Measurements from ENCODE around the gene LCTL. TPM values are rescaled to one million over a fixed set of nuclear protein-coding genes. Genes with fewer than 3 reads are reported as not detected.

Gene LCTL
- total RNA-seq, 1 donor from 2014 or later, result 0.50 TPM

DNA sequence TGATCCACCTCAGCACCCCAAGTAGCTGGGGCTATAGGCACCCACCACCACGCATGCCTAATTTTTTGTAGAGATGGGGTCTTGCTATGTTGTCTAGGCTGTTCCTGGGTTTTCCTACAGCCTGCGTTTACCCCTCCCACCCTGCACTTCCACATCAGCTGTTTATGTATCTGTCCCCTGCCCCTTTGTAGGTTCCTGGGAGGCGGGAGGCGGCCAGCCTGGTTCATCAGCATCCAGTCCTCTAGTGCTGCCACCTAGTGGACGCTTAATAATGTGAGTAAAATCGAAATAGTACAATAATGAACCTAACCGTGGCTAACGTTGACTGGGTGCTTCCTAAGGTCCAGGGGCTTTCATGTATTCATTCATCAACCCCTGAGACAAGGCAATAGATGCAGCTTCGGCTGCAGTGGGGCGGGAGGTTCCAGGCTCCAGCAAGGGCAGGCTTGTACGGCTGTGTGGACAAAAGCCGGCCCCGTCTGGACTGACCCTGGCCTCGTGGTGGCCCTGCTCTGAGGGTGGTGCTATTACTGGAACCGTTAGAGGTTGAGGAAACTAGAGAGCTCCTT, 1.2 kb upstream of the LCTL start:
- DNase-seq (ENCODE audit: low read depth), result peak; percentile 56

DNA sequence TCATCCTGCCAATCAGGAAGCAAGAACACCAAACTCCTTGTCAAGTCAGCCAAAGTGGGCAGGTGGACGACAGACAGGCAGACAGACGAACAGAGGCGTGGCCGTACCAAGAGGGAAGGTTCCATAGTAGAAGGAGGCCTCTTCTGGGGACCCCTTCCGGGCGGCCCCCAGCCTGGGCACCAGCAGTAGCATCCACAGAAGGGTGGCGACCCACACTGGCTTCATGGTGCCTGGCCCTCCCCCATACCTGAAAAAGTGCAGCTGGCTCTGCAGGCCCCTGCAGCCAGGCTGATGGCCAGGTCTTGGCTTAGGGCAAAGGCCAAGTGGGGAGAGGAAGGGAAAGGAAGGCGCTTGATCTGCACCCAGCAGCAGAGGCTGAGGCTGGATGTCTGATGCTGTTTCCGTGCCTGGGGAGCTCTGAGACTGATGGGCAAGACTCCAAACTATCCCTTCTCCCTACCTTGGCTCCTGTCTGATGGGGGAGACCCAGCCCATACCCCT, 607 bp downstream of the LCTL start:
- DNase-seq (ENCODE audit: low read depth), result no peak

DNA sequence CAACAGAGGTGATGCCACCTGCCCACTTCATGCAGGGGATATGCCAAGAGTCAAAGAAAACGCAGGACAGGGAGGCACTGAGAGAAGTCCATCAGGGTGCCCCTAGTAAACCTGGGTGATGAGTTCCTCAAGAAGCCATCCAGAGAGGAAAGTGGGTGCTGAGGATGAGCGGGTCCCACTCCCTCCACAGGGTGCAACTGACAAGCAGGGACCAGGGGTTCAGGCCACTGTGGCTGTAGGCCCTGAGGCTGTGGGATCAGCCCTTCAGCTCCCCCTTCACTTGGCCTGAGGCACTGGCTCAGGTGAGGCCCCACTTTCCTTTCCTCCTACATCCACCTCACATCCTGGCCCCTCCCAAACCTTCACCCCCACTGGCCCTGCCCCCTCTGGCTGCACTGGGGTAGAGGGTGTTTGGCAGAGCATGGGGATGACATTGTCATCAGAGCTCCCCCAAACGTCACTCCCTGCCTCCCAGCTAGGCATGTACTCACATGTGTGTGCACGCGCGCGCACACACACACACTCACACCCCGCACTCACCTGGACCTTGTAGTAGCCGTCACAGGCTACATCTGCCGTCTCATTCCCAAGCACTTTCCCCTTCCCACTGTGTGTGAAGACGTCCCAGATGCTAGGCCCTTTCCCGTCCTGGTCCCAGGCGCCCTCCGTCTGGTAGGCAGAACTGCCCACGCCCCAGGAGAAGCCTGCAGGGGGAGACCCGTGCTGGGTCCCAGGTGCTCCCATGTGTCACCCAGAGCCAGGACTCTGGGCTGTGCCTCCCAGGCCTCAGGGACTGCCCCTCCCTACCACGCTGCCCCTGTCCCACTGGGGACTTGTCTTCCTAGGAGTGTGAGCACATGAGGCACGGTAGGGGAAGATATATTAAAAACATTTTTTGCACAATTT, 1.4 kb downstream of the LCTL start:
- no peak for DNase-seq (ENCODE audit: low read depth)

DNA sequence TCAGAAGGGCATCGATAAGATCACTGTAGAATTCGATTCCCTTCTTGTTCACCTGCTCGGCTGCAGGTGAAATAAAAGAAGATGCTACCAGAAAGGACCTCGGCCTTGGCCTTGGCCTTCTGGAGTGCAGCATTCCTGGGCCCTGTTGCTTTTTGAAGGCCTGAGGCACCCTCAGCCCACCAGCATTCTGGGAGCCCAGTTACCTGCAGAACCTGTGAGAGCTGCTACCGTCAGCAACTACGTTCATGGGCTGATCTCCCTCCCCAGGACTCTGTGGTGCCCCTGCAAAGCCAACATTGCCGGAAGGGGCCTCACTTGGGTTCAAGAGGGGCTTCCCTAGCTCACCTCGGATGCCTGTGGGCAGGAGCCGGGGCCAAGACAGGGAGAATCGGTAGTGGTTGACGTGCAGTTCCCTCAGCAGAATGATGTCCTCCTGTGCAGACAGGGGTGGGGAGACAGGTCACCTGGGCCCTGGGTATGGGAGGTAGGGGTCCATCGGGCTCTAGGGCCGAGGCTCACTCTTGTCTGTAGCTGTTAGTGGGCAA, 2.2 kb downstream of the LCTL start:
- no peak for DNase-seq (ENCODE audit: low read depth)

DNA sequence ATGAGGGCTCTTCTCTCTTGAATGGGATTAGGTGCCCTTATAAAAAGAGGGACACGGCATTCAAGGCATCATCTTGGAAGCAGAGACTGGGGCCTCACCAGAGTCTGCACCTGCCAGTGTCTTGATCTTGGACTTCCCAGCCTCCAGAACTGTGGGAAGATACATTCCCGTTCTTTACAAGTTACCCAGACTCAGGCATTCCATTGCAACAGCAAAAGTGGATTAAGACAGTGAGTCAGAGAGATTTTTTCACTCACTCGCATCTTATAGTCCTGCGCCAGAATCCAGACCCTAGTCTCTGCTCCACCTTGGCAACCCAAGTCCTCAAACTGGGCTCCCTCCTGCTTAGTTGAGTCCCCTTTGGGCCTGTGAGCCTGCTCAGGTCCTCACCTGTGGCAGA, 2.7 kb downstream of the LCTL start:
- no peak for DNase-seq (ENCODE audit: low read depth)

DNA sequence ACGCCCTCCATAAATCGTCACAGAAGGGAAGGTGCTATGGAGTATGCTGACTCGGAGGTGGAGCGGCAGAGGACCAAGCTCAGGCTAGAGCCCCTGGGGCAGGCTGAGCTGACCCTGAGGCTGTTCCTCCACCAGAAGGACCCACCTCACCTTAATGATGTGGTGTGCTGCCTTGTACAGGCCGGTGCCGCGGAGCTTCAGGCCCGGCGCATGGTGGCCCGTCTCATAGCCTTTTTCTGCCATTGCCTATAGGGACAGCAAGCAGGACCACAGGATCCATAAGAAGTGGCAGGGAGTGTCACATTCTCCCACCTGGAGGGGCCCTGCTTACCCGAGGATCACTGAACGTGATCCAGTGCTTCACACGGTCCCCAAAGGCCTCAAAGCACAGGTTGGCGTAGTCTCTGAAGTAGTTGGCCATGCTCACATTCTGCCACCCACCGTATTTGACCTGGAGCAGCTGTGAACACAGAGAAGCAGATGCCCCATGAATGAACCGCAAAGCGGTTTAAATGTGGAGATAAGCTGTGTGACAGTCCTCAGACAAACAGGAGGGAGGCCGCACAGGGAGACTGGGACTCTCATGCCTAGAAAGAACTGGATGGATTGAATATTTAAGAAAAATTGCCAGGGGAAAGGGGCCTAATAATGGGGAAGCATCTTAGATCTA, 4.8 kb downstream of the LCTL start:
- DNase-seq (ENCODE audit: low read depth), result no peak

DNA sequence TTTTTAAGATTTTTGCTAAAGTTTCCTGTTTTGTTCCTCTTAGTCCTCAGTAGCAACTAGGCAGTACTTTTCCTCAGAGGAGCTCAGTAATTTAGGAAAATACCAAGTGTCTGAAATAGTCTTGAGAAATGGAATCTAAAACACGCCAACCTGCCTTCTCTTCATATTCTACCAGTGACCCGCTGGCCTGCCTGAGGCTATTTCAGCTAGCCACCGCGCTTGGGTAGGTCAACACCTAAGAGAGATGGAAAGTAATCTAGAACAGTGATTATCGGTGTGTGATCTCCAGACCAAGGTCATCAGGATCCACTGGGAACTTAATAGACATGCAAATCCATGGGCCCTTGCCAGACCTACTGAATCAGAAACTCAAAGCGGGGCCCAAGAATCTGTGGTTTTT, 7.5 kb downstream of the LCTL start:
- DNase-seq (ENCODE audit: low read depth), result no peak

DNA sequence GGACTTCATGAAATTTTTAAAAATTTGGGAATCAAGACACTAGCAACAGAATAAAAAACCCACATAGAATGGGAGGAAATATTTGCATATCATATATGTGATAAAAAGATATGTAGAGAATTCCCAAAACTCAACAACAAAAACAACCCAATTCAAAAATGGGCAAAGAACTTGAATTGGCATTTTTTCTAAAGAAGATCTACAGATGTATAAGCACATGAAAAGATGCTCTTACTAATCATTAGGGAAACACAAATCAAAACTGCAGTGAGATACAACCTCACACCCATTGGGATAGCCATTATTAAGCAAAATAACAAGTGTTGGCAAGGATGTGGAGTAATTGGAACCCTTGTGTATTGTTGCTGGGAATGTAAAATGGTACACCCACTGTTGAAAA, 10.1 kb downstream of the LCTL start:
- DNase-seq (ENCODE audit: low read depth), result no peak

DNA sequence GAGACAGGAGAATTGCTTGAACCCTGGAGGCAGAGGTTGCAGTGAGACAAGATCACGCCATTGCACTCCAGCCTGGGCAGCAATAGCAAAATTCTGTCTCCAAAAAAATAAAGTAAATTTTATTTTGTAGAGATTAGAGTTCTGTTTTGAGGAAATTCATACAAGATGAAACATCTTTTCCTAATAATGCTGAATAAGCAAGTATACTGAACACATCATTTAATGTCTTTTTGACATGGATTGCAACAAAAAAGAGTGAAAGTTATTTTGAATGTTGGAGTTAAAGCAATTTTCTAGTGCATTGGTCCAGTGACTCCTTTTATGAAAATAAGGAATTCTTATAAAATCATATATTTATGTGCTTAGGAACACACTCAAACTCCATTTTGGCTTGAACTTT, 20.5 kb downstream of the LCTL start:
- DNase-seq (ENCODE audit: low read depth), result no peak

DNA sequence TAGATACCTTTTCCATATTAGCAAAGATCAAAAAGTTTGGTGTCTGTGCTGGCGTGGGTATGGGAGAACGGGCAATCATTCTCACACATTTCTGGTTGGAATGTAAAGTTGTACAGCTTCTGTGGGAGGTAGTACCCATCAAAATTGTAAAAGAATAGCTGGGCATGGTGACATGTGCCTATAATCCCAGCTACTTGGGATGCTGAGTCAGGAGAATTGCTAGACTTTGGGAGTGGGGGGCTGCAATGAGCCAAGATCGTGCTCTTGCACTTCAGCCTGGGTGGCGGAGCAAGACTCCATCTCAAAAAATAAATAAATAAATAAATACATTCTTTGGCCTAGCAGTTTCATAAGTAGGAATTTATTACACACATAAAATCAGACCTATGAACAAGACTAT, 22.9 kb downstream of the LCTL start:
- no peak for DNase-seq (ENCODE audit: low read depth)

DNA sequence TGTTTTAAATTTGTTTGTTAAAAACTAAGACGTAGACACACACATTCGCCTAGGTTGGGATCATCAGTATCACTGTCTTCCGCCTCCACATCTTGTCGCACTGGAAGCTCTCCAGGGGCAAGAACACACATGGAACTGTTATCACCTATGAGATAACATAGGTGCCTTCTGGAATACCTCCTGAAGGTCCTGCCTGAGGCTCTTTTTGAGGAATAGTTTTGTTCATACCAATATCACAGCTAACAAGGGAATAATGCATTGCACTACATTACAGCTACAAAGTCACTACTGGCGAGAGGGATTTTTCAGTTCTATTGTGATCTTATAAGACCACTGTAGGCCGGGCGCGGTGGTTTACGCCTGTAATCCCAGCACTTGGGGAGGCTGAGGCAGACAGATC, 30.7 kb downstream of the LCTL start:
- DNase-seq (ENCODE audit: low read depth), result no peak

DNA sequence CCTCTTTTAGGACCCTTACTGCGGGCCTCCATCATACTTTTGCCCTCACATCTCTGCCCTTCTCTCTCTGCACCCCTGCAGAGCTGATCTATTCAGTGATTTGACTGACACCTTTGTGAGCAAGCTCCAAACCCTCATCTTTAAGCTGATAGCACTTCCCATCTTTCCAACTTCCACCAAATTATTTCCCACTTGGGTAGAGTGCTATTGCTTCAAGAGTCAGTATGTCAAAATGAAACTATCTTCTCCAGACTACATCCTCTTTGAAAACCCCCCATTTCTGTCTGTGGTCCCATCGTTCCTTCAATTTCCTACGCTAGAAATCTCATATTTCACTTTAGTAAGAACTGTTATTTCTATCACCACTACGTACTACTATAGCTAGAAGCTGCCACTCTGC, 41.0 kb downstream of the LCTL start:
- DNase-seq (ENCODE audit: low read depth), result no peak

DNA sequence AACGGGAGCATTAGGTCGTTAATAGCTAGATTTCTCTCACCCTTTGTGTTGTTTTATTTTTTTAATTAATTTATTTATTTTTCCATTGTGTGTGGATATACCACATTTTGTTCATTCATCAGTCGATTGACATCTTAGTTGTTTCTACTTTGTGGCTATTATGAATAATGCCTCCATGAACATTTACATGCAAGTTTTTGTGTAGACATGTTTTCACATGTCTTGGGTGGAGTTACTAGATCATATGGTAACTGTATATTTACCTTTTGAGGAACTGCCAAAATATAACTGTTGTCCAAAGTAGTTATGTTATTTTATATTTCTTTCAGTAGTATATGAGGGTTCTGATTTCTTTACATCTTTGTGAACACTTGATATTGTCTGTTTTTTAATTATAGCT, 41.9 kb downstream of the LCTL start:
- DNase-seq (ENCODE audit: low read depth), result no peak

DNA sequence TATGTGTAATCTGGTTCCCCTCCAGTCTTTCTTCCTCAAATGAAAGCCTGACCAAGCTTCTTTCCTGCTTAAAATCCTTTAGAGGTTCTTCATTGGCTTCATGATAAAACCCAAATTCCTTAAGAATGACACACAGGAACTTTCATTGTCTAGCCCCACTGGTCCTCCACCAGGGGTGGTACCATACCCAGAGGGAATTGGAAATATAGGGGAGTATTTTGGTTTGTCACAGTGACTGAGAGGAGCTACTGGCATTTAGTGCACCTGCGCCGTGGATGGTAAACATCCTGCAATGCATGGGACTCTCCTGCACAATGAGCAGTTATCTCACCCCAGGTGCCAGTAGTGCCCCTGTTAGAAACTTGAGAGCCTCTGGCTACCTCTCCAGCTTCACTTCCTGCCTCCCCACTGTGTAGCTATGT, 49.9 kb downstream of the LCTL start:
- no peak for DNase-seq (ENCODE audit: low read depth)

DNA sequence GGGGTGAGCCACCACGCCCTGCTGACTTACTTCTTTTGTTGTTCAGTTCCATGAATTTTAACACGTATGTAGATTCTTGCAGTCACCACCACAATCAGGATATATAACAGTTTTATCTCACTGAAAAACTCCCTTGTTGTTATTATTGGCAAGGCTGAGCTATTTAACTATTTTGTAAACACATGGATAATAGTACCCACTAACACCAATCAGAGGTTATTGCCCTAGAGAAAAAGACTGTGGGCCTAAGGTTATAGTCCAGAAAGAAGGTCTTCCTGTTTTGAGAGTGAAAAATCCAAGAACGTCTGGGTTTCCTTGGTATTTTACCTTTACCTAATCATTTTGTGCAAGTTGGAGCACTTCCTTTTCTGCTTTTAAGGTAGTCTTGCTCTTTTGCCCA, 51.2 kb downstream of the LCTL start:
- DNase-seq (ENCODE audit: low read depth), result no peak

DNA sequence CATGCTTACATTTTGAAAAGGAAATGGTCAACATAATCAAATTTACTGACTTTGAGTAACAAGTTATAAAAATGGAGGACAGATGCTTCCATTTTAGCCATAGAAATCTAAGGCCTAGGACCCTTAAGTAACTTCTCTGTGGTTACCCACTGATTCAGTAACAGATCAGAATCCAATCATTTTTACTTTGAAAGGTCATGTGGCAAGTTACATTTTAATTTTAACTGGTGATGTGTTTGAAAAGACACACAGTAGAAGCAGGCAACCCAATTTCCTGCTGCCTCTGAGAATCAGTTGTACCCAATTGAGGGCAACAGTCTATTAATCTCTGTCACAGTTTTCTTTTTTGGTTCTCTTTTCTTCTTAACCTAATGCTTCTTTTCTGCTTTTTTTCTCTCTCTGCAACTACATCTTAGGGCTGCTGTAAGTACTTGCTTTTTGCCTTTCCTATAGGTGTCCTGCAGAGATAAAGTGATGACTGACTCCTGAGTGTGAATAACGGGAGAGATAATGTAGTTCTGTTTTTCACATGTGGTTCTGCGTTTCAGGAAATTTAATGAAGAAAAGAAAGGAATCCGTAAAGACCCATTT, 57.4 kb downstream of the LCTL start:
- DNase-seq (ENCODE audit: low read depth), result peak; percentile 69

DNA sequence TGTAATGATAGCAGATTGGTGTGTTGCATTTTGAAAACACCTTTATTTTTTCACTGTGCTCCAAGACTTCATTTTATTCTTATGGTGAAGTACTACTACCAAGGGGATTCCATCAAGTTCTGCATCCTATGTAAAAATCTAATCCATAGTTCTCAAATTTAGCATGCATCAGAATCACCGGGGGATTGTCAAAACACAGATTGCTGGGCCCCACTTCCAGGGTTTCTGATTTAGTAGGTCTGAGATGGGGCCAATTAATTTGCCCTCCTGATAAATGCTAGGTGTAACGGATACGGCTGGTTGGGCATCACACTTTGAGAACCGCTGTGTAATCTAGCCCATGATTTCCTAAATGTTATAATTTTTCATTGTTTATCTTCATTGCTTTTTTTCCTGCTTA, 60.0 kb downstream of the LCTL start:
- no peak for DNase-seq (ENCODE audit: low read depth)

DNA sequence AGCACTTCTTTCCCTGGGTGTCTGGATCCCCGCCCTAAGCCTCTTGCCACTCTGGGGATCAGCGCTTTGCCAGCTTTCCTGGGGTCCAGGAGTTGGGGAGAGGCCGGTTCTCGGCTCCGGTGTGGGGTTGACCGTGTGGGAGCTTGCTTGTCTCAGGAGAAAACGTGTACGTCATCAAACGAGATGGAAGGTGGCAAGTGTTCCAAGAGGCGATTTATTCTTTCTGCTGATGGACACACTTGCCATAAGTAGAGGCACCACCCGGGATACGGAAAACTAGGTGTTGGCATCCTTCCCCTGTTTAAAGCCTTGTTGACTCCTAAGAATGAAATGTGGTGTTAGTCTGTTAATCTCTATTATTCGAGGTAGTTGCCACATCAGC, 60.4 kb downstream of the LCTL start:
- peak; percentile 40 for DNase-seq (ENCODE audit: low read depth)

DNA sequence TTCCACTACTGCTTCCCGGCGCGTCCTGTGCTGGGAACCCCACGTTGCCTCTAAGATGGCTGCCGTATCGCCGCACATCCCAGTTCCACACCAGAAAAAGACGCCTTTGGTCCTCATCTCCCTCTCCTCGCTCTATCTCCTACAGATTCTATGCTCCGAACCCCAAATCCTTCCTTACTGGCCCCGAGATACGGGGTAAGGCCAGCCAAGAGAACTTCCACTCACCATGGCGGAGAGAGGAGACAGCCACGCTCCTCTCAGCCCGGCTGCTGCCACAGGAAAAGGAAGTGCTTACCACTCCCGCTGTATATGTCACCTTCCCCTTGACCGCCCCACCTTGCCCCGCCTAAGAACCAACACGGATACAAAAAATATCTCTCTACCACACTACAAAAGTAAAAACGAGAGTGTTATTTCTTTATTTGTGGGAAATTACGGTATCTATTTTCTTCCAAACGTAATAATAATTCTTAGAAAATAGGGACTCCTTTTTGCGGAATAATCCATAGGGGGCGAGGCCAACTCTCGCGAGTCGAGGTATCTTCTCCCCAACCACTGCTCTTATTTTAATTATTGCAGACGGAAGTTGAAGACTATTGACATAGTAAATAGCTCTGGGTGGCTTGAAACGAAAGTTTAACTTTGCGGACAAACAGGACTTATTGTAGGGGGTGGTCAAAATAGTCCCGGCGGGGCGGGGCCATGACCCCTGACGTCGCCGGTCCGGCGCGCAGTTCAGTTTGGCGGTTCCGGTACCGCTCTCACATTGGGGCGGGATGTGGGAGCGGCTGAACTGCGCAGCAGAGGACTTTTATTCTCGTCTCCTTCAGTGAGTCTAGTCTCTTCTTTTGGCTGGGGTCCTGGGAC, 61.0 kb downstream of the LCTL start, which contains the start of the genes RPL4 and ZWILCH:
Gene RPL4, minus strand, starts transcription at position 293 of the 867 bp plus-strand sequence. Its CDS starts 65 bp downstream, at position 228.
Gene ZWILCH, plus strand, starts transcription at position 764 of the 867 bp plus-strand sequence. Its CDS starts 13 bp downstream, at position 777.
- DNase-seq (ENCODE audit: low read depth), result peak; percentile 95

DNA sequence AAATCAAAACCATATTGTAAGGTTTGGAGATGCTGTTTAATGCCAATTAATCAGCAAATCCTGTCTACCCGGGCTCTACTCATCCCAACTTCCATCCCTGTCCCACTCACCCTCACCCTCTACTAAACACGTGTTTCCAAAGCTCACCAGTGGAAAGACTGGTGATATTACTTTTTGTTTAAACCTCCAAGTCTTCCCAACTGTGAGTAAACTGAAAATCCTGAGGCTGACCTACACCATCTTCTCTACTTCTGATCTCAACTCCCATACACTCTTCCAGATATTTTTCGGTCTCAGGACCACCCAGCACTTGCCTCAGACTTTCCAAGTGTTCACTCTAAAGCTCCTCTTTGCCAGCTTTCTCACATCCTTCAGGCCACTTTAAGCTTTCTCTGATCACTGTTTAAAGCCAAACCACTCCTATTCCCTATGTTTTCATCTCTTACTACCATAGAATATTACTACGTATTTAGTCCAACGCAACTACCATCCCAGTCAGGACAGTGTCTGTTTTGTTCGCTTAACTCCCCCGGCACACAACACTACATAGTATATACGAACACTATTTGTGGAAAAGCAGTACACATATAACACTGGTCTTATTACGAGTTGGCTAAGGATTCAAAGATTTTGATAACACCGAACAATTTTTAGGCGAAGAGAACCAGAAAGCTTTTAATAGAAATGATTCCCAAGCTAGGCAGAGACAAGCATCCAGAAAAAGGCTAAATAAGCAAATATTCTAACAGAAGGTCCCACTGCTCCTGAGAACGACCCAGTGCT, 61.8 kb downstream of the LCTL start:
- no peak for DNase-seq (ENCODE audit: low read depth)

Measured in renal cortical epithelial cell (primary cell).